ENCODE measurements around the gene EEA1.

EEA1 gene

DNA sequence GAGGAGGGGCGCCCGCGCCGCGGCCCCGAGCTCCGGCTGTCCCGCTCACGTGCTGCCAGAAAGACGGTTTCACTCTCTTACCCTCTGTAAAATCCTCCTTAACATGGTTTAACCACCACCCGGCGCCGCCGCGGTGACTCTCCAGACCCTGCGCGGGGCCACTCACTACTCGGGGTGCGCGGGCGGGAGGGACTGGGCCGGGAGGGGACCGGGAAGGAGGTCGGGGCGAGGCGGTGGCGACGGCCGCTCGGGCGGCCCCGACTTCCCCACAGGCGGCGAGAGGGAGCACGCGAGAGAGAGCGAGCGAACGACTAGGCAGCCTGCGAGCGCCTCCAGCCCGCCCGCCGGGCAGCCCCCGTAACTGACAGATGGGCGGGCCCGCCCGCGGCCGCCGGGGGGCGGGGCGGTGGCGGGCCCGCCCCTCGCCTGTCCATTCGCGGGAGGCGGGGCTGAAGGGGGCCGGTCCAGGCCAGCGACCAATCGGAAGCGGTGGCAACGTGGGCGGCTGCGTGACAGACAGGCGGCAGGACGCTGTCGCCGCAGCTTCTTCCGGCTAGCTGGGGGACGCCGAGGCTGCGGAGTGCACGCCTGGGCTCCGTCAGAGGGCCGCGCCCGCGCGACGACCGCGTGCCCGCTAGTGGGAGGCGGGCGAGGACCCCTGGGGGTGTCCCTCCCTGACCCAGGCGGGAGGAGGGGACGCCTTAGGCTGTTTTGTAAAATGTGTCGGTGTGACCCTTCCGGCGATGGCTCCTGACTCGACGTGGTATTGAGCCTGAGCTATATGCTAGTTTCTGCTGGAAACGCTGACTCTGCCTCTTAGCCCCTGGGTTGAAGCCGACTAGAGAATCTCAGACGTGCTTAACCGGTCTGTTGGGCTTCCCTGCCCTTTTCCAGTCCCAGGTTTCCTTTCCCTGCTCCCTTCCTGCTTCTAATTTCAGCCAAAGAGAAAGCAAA is at the start of gene EEA1:
Gene EEA1, minus strand, starts transcription at position 334 of the 954 bp plus-strand sequence. Its CDS starts 229 bp downstream, at position 105.
- TF ChIP-seq CTCF (IDR thresholded peaks at IDR 0.05; ENCODE audit: extremely low read depth, insufficient read depth, missing control alignments), result peak; percentile 42
- in situ Hi-C loops (cut with MboI; ENCODE audit: low pct_unique_long_range_greater_than_20kb, low sequenced_read_pairs, unreplicated experiment), result no loop called here
- peak; percentile 98 for DNase-seq (ENCODE audit: low spot score)

GRCh38 chr12:92978607-92979006 is 49.5 kb upstream of the EEA1 start:
- no peak for TF ChIP-seq CTCF (IDR thresholded peaks at IDR 0.05; ENCODE audit: extremely low read depth, insufficient read depth, missing control alignments)
- in situ Hi-C loops (cut with MboI; ENCODE audit: low pct_unique_long_range_greater_than_20kb, low sequenced_read_pairs, unreplicated experiment), result loop anchor here (25.0 kb wide), 1 partner anchor 1134 kb away; no protein-coding TSS in a partner anchor
- no peak for DNase-seq (ENCODE audit: low spot score)

DNA sequence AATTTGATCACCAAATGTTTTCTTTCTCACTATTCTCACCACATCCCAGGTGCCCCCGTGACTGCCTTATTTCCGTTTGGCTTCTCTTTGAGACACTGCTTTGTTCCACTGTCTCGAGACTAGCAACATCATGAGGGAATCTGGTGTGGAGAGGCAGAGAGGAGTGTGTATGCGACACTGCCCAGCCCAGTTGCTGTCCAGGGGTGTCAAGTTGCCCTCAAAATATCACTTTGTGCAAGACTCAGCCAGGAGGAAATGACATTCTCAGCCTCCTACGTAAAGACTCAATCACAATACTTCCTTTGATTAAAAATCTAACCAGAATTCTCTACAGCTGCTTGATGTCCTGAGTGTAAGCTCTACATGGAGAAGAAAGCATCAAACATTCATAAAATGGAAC is 48.2 kb upstream of the EEA1 start:
- TF ChIP-seq CTCF (IDR thresholded peaks at IDR 0.05; ENCODE audit: extremely low read depth, insufficient read depth, missing control alignments), result no peak
- DNase-seq (ENCODE audit: low spot score), result no peak
- in situ Hi-C loops (cut with MboI; ENCODE audit: low pct_unique_long_range_greater_than_20kb, low sequenced_read_pairs, unreplicated experiment), result loop anchor here (25.0 kb wide), 1 partner anchor 1135 kb away; no protein-coding TSS in a partner anchor

- no peak for TF ChIP-seq CTCF (IDR thresholded peaks at IDR 0.05; ENCODE audit: extremely low read depth, insufficient read depth, missing control alignments)
- in situ Hi-C loops (cut with MboI; ENCODE audit: low pct_unique_long_range_greater_than_20kb, low sequenced_read_pairs, unreplicated experiment), result loop anchor here (25.0 kb wide), 1 partner anchor 1138 kb away; no protein-coding TSS in a partner anchor
- no peak for DNase-seq (ENCODE audit: low spot score)
These were observed 45.7 kb upstream of the EEA1 start for GRCh38 chr12:92974759-92975158.

GRCh38 chr12:92973614-92974013 is 44.5 kb upstream of the EEA1 start:
- no peak for TF ChIP-seq CTCF (IDR thresholded peaks at IDR 0.05; ENCODE audit: extremely low read depth, insufficient read depth, missing control alignments)
- DNase-seq (ENCODE audit: low spot score), result peak; percentile 30
- in situ Hi-C loops (cut with MboI; ENCODE audit: low pct_unique_long_range_greater_than_20kb, low sequenced_read_pairs, unreplicated experiment), result no loop called here

DNA sequence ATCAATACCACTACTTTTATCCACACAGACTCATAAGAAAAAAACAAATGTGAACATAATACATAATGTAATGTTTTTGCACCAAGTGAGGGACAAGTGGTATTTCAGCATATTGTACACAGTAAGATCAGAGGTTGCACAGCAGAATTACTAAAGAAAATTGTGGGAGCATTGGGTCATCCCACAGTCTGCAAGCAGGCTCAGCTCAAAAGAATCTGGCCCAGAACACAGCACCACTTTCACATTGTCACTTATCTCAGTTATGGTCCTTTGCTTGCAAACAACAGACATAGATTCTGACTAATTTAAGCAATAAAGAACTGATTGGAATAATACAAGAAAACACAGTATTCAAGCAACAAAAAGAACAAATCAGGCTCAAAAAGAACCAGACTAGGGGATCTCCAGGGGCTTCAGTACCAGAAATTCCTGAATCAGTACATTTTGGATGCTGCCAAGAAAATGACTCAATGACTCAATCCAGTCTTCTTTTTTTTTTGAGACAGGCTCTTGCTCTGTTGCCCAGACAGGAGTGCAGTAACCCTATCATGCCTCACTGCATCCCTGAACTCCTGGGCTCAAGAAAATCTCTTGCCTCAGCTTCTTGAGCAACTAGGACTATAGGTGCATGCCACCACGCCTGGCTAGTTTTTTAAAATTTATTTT is 42.9 kb upstream of the EEA1 start:
- in situ Hi-C loops (cut with MboI; ENCODE audit: low pct_unique_long_range_greater_than_20kb, low sequenced_read_pairs, unreplicated experiment), result no loop called here
- DNase-seq (ENCODE audit: low spot score), result no peak
- no peak for TF ChIP-seq CTCF (IDR thresholded peaks at IDR 0.05; ENCODE audit: extremely low read depth, insufficient read depth, missing control alignments)
